ENCODE data around the gene CYB5RL. TPM values are rescaled to one million over a fixed set of nuclear protein-coding genes. Genes with fewer than 3 reads are reported as not detected.

CYB5RL gene
- total and polyA plus RNA-seq, 2 donors (not counting 3 experiments of a cell fraction or from before 2014, with no cell fraction given): 5.8 to 8.6 TPM

DNA sequence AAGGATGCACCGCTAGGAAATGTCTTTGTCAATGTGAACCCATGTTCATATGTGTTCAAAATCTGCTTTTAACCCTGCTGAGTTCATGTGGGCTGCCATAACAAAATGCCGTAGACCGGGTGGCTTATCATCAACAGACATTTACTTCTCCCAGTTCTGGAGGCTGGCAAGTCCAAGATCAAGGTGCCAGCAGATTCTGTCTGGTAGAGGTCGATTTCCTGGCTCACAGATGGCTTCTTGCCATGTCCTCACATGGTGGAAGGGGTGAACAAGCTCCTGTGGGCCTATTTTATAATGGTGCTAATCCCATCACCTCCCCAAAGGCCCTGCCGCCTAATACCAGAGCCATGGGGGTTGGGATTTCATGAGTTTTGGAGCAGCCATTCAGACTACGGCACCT lies 42.4 kb downstream of the CYB5RL start:
- ChIA-PET POLR2A (no interaction called here), CTCF (no interaction called here)
- dilution Hi-C loops (cut with MboI; ENCODE audit: extremely low pct_ligation_motif_present, low sequenced_read_pairs): no loop called here
- Histone ChIP-seq H3K27me3 (ENCODE audit: control insufficient read depth in 2 of 2, insufficient read depth in 2 of 2, low read length in 2 of 2) (peaks cover 0 to 3% of the 10 kb centered on the region in 2 experiments), H3K9ac (replicated peaks; ENCODE audit: extremely low read depth, insufficient read depth, low read length) (no peak overlapping the region), H2AFZ (ENCODE audit: low read depth, low read length) (no peak overlapping the region), H3K9me1 (replicated peaks; ENCODE audit: control insufficient read depth, extremely low read depth, insufficient read depth, low read length) (no peaks in the 10 kb centered on the region), H3K27ac (ENCODE audit: insufficient read depth, low read depth, low read length) (no peak overlapping the region), H3K9me3 (replicated peaks; ENCODE audit: control insufficient read depth, insufficient read depth, low read length) (no peaks in the 10 kb centered on the region), H3K4me1 (ENCODE audit: control insufficient read depth, extremely low read depth, insufficient read depth, low read length) (no peaks in the 10 kb centered on the region), H4K20me1 (replicated peaks; ENCODE audit: control insufficient read depth, extremely low read depth, insufficient read depth, low read length) (no peaks in the 10 kb centered on the region), H3K4me2 (ENCODE audit: insufficient read depth, low read length) (no peak overlapping the region), H3K4me3 (replicated peaks in 1 of 3; ENCODE audit: insufficient read depth in 1 of 3, low read depth in 1 of 3, low read length in 3 of 3) (no peak overlapping the region), H3K79me2 (ENCODE audit: control insufficient read depth, insufficient read depth, low read length) (no peaks in the 10 kb centered on the region), H3K36me3 (ENCODE audit: control insufficient read depth in 2 of 2, extremely low read depth in 1 of 2, insufficient read depth in 2 of 2, low read length in 2 of 2) (no peaks in the 10 kb centered on the region)
- no peak for TF ChIP-seq POLR2A (IDR thresholded peaks at IDR 0.05; ENCODE audit: low read depth, low read length)
- no peak for TF ChIP-seq MYC (IDR thresholded peaks at IDR 0.05; ENCODE audit: low read depth, low read length)
- no peak for TF ChIP-seq JUN (IDR thresholded peaks at IDR 0.05; ENCODE audit: borderline replicate concordance, insufficient read depth, insufficient read length, low read depth)
- no peak for TF ChIP-seq GATA2 (IDR thresholded peaks at IDR 0.05; ENCODE audit: insufficient read depth, insufficient read length, low read depth, low read length)
- no peak for TF ChIP-seq POLR2AphosphoS5 (IDR thresholded peaks at IDR 0.05; ENCODE audit: insufficient read depth, low read depth, low read length)
- no peak for TF ChIP-seq EZH2 (IDR thresholded peaks at IDR 0.05; ENCODE audit: borderline replicate concordance, low read depth, low read length, severe bottlenecking)
- no peak for TF ChIP-seq CTCF (IDR thresholded peaks at IDR 0.05; ENCODE audit: extremely low read depth in 1 of 2, insufficient read depth in 1 of 2, low read depth in 1 of 2, low read length in 2 of 2)
- TF ChIP-seq MAX (IDR thresholded peaks at IDR 0.05; ENCODE audit: insufficient read depth, insufficient read length): no peak
- no peak for TF ChIP-seq FOS (IDR thresholded peaks at IDR 0.05; ENCODE audit: borderline replicate concordance, insufficient read depth, low read length)
- intact Hi-C loops (cut with micrococcal nuclease): no loop called here
- DNase-seq (ENCODE audit: low read depth, low spot score) (no peak), FAIRE-seq (no peak)
- BruUV-seq (replicated peaks): no TSS peak

Measured in endothelial cell of umbilical vein (primary cell).